Dedifferentiated amniotic fluid mesenchymal stem cell (primary cell): Measurements from ENCODE around the gene ITGBL1.

Experiments
- DNase-seq: peaks from one replicate; pipeline ENCODE4 v3.0.0-alpha.2; 2016; ENCODE audit errors: extremely low spot score

Gene ITGBL1

GRCh38 chr13:101556676-101557123 lies 104.2 kb downstream of the ITGBL1 start:
- peak; percentile 65 for DNase-seq

GRCh38 chr13:101565317-101565716 lies 112.8 kb downstream of the ITGBL1 start:
- no peak for DNase-seq

GRCh38 chr13:101567841-101568240 lies 115.4 kb downstream of the ITGBL1 start:
- DNase-seq: peak; percentile 47

- no peak for DNase-seq
Measured at GRCh38 chr13:101569807-101570206, 117.3 kb downstream of the ITGBL1 start.

GRCh38 chr13:101570410-101570809 lies 117.9 kb downstream of the ITGBL1 start:
- no peak for DNase-seq

- no peak for DNase-seq
Measured at GRCh38 chr13:101572456-101572855, 120.0 kb downstream of the ITGBL1 start.

GRCh38 chr13:101575581-101575980 lies 123.1 kb downstream of the ITGBL1 start:
- DNase-seq: no peak

GRCh38 chr13:101576455-101576854 lies 124.0 kb downstream of the ITGBL1 start:
- peak; percentile 59 for DNase-seq

- no peak for DNase-seq
Measured at GRCh38 chr13:101576977-101577376, 124.5 kb downstream of the ITGBL1 start.

GRCh38 chr13:101579281-101579802 lies 126.9 kb downstream of the ITGBL1 start:
- DNase-seq: peak; percentile 47

GRCh38 chr13:101584331-101584730 lies 131.9 kb downstream of the ITGBL1 start:
- no peak for DNase-seq

GRCh38 chr13:101590479-101590878 lies 138.0 kb downstream of the ITGBL1 start:
- DNase-seq: no peak

GRCh38 chr13:101594936-101595335 lies 142.5 kb downstream of the ITGBL1 start:
- DNase-seq: no peak

GRCh38 chr13:101596803-101597202 lies 144.3 kb downstream of the ITGBL1 start:
- DNase-seq: no peak

GRCh38 chr13:101611491-101612475 lies 159.3 kb downstream of the ITGBL1 start:
- no peak for DNase-seq

- no peak for DNase-seq
Measured at GRCh38 chr13:101612735-101613134, 160.3 kb downstream of the ITGBL1 start.

GRCh38 chr13:101614491-101614890 lies 162.0 kb downstream of the ITGBL1 start:
- no peak for DNase-seq

GRCh38 chr13:101618440-101619187 lies 166.1 kb downstream of the ITGBL1 start:
- DNase-seq: no peak

GRCh38 chr13:101621099-101621498 lies 168.6 kb downstream of the ITGBL1 start:
- no peak for DNase-seq

- DNase-seq: no peak
Measured at GRCh38 chr13:101623470-101624209, 171.2 kb downstream of the ITGBL1 start.

- DNase-seq: no peak
Measured at GRCh38 chr13:101624210-101624922, 171.9 kb downstream of the ITGBL1 start.
